ENCODE results near the gene TMEM178B. TPM values are rescaled to one million over a fixed set of nuclear protein-coding genes. Genes with fewer than 3 reads are reported as not detected.

The TMEM178B gene
- polyA plus RNA-seq, 1 of the 3 experiments (the other 2 are of a cell fraction) = 0.20 TPM

DNA sequence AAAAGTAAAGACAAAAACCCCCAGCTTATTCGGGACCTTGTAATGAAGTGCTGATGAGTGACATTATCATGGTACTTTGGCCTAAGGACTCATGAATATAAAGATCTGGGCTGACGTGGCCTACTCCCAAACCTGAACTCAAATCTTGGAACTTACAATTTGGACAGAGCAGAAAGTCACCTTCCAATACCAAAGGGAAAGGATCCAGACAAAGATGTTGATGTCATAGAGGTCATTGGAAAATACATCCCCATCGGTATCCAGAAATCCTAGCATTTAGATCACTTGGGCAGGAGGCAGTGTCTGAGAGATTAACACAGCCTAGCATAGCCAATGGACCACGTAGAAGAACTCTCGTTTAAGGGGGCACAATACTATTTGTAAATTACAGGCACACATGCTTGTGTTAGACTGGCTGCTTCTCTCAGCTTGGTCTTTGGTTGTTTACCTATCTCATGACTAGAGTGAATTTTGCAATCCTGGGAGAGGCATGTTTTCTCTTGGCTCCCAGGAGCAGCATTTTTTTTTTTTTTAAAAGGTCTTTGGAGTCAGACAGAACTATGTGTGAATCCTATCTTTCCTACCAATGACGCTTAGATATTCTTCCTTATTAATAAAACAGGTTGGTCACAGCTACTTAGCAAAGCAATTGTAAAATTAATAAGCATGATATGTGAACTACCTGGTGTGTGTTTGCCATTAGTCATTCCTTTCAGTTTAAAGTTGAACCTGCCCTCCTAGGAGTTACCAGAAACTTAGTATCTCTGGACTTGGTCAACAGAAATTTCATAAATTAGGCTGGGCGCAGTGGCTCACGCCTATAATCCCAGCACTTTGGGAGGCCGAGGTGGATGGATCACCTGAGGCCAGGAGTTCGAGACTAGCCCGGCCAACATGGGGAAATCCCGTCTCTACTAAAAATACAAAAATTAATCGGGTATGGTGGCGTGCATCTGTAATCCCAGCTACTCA, 31.4 kb upstream of the TMEM178B start:
- Histone ChIP-seq H3K4me1 (ENCODE audit: control insufficient read depth in 1 of 2, insufficient read depth in 2 of 2, low read depth in 1 of 2, low read length in 1 of 2) (no peaks in the 10 kb centered on the region), H2AFZ (ENCODE audit: low read depth) (no peak overlapping the region), H3K36me3 (replicated peaks in 1 of 2; ENCODE audit: control insufficient read depth in 1 of 2, insufficient read depth in 2 of 2, low read length in 1 of 2) (no peaks in the 10 kb centered on the region), H3K9ac (no peak overlapping the region), H3K79me2 (ENCODE audit: insufficient read depth) (no peaks in the 10 kb centered on the region), H3K9me2 (no peaks in the 10 kb centered on the region), H4K20me1 (ENCODE audit: insufficient read depth) (no peaks in the 10 kb centered on the region), H3K27me3 (ENCODE audit: insufficient read depth) (no peaks in the 10 kb centered on the region), H3K9me3 (no peaks in the 10 kb centered on the region), H3K27ac (ENCODE audit: low read depth in 2 of 2, low read length in 1 of 2) (no peak overlapping the region), H3K4me2 (no peak overlapping the region), H3K4me3 (ENCODE audit: low read depth in 2 of 2, low read length in 1 of 2) (no peak overlapping the region), H3F3A (replicated peaks; ENCODE audit: insufficient read depth) (no peaks in the 10 kb centered on the region)
- 39% methylated on average over 14 of the region's 14 CpGs for WGBS (ENCODE audit: low lambda C conversion rate)
- TF ChIP-seq NRF1 (IDR thresholded peaks at IDR 0.05; ENCODE audit: low read depth, low read length) = no peak
- TF ChIP-seq, protein P1, sequence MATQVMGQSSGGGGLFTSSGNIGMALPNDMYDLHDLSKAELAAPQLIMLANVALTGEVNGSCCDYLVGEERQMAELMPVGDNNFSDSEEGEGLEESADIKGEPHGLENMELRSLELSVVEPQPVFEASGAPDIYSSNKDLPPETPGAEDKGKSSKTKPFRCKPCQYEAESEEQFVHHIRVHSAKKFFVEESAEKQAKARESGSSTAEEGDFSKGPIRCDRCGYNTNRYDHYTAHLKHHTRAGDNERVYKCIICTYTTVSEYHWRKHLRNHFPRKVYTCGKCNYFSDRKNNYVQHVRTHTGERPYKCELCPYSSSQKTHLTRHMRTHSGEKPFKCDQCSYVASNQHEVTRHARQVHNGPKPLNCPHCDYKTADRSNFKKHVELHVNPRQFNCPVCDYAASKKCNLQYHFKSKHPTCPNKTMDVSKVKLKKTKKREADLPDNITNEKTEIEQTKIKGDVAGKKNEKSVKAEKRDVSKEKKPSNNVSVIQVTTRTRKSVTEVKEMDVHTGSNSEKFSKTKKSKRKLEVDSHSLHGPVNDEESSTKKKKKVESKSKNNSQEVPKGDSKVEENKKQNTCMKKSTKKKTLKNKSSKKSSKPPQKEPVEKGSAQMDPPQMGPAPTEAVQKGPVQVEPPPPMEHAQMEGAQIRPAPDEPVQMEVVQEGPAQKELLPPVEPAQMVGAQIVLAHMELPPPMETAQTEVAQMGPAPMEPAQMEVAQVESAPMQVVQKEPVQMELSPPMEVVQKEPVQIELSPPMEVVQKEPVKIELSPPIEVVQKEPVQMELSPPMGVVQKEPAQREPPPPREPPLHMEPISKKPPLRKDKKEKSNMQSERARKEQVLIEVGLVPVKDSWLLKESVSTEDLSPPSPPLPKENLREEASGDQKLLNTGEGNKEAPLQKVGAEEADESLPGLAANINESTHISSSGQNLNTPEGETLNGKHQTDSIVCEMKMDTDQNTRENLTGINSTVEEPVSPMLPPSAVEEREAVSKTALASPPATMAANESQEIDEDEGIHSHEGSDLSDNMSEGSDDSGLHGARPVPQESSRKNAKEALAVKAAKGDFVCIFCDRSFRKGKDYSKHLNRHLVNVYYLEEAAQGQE (IDR thresholded peaks at IDR 0.05; ENCODE audit: low read depth, low read length) = no peak
- TF ChIP-seq YY1 (IDR thresholded peaks at IDR 0.05; ENCODE audit: low read depth) = no peak
- TF ChIP-seq MEF2A (IDR thresholded peaks at IDR 0.05; ENCODE audit: borderline replicate concordance, low read depth) = no peak
- TF ChIP-seq SIN3A (IDR thresholded peaks at IDR 0.05; ENCODE audit: borderline replicate concordance, low read depth, low read length) = no peak
- no peak for TF ChIP-seq FOSL2 (IDR thresholded peaks at IDR 0.05; ENCODE audit: borderline replicate concordance, low read depth)
- TF ChIP-seq RFX5 (IDR thresholded peaks at IDR 0.05; ENCODE audit: low read length) = no peak
- TF ChIP-seq, protein P2, sequence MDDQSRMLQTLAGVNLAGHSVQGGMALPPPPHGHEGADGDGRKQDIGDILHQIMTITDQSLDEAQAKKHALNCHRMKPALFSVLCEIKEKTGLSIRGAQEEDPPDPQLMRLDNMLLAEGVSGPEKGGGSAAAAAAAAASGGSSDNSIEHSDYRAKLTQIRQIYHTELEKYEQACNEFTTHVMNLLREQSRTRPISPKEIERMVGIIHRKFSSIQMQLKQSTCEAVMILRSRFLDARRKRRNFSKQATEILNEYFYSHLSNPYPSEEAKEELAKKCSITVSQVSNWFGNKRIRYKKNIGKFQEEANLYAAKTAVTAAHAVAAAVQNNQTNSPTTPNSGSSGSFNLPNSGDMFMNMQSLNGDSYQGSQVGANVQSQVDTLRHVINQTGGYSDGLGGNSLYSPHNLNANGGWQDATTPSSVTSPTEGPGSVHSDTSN (IDR thresholded peaks at IDR 0.05) = no peak
- no peak for TF ChIP-seq TEAD4 (IDR thresholded peaks at IDR 0.05; ENCODE audit: borderline replicate concordance, insufficient read depth)
- TF ChIP-seq SMC3 (IDR thresholded peaks at IDR 0.05; ENCODE audit: low read depth, low read length) = no peak
- TF ChIP-seq MXI1 (IDR thresholded peaks at IDR 0.05; ENCODE audit: low read depth, low read length) = no peak
- TF ChIP-seq, protein P3, sequence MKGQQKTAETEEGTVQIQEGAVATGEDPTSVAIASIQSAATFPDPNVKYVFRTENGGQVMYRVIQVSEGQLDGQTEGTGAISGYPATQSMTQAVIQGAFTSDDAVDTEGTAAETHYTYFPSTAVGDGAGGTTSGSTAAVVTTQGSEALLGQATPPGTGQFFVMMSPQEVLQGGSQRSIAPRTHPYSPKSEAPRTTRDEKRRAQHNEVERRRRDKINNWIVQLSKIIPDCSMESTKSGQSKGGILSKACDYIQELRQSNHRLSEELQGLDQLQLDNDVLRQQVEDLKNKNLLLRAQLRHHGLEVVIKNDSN (IDR thresholded peaks at IDR 0.05; ENCODE audit: borderline replicate concordance, low read depth) = no peak
- no peak for TF ChIP-seq POLR2AphosphoS5 (IDR thresholded peaks at IDR 0.05; ENCODE audit: low read depth, low read length)
- TF ChIP-seq GABPA (IDR thresholded peaks at IDR 0.05; ENCODE audit: low read depth) = no peak
- no peak for TF ChIP-seq RXRA (IDR thresholded peaks at IDR 0.05; ENCODE audit: borderline replicate concordance, low read depth)
- no peak for TF ChIP-seq GATA2 (CRISPR knock-in tag; IDR thresholded peaks at IDR 0.05)
- TF ChIP-seq NFIC (IDR thresholded peaks at IDR 0.05; ENCODE audit: borderline replicate concordance) = no peak
- TF ChIP-seq, protein P4, sequence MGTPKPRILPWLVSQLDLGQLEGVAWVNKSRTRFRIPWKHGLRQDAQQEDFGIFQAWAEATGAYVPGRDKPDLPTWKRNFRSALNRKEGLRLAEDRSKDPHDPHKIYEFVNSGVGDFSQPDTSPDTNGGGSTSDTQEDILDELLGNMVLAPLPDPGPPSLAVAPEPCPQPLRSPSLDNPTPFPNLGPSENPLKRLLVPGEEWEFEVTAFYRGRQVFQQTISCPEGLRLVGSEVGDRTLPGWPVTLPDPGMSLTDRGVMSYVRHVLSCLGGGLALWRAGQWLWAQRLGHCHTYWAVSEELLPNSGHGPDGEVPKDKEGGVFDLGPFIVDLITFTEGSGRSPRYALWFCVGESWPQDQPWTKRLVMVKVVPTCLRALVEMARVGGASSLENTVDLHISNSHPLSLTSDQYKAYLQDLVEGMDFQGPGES (IDR thresholded peaks at IDR 0.05; ENCODE audit: low read depth, low read length) = no peak
- ChIA-PET POLR2A (no interaction called here), CTCF (no interaction called here)
- no peak for DNase-seq

All from SK-N-SH (cell line).